GM21381 (cell line): Measurements from ENCODE around the gene DNAJC2.

Experiments used
- ATAC-seq: cut with Tn5 transposase; IDR thresholded peaks from one replicate; pipeline ENCODE4 v1.9.1; 2021; ENCODE audit warnings: mild to moderate bottlenecking, moderate library complexity; ENCODE audit not compliant: unreplicated experiment

Gene DNAJC2

GRCh38 chr7:103344453-103345149, at the start of gene DNAJC2:
Gene DNAJC2 (minus strand): TSS chr7:103344767. CDS start chr7:103344622, 145 bp downstream.
- ATAC-seq, result peak; percentile 79

GRCh38 chr7:103391976-103392375, 47.4 kb upstream of the DNAJC2 start:
- no peak for ATAC-seq

- ATAC-seq, result no peak
These were observed 46.6 kb upstream of the DNAJC2 start for GRCh38 chr7:103391150-103391549.

- ATAC-seq, result no peak
These were observed 44.7 kb upstream of the DNAJC2 start for GRCh38 chr7:103389263-103389662.

GRCh38 chr7:103388469-103389140, 44.0 kb upstream of the DNAJC2 start:
- ATAC-seq, result no peak

GRCh38 chr7:103387242-103387641, 42.7 kb upstream of the DNAJC2 start:
- ATAC-seq, result no peak

- ATAC-seq, result no peak
These were observed 37.5 kb upstream of the DNAJC2 start for GRCh38 chr7:103382032-103382402.

- no peak for ATAC-seq
These were observed 36.9 kb upstream of the DNAJC2 start for GRCh38 chr7:103381280-103382031.

GRCh38 chr7:103380395-103381191, 36.0 kb upstream of the DNAJC2 start:
- ATAC-seq, result no peak

- ATAC-seq, result no peak
These were observed 34.9 kb upstream of the DNAJC2 start for GRCh38 chr7:103379270-103379975.

GRCh38 chr7:103373866-103374643, 29.5 kb upstream of the DNAJC2 start:
- no peak for ATAC-seq

- no peak for ATAC-seq
These were observed 24.9 kb upstream of the DNAJC2 start for GRCh38 chr7:103369432-103369831.

- ATAC-seq, result no peak
These were observed 5.2 kb upstream of the DNAJC2 start for GRCh38 chr7:103349805-103350204.

GRCh38 chr7:103348959-103349358, 4.4 kb upstream of the DNAJC2 start:
- no peak for ATAC-seq

GRCh38 chr7:103348452-103348851, 3.9 kb upstream of the DNAJC2 start:
- no peak for ATAC-seq

- ATAC-seq, result peak; percentile 61
These were observed 3.1 kb upstream of the DNAJC2 start, which contains the start of gene PSMC2 for GRCh38 chr7:103347507-103348267. Gene PSMC2 (plus strand): TSS chr7:103347643. CDS start chr7:103347712, 69 bp downstream.

GRCh38 chr7:103346396-103346795, 1.8 kb upstream of the DNAJC2 start:
- ATAC-seq, result no peak

GRCh38 chr7:103343758-103344452, 662 bp downstream of the DNAJC2 start:
- peak; percentile 18 for ATAC-seq
